ENCODE data around the gene PRSS57. TPM values are rescaled to one million over a fixed set of nuclear protein-coding genes. Genes with fewer than 3 reads are reported as not detected.

Gene PRSS57
- total RNA-seq, 1 donor from 2014 or later = not detected

DNA sequence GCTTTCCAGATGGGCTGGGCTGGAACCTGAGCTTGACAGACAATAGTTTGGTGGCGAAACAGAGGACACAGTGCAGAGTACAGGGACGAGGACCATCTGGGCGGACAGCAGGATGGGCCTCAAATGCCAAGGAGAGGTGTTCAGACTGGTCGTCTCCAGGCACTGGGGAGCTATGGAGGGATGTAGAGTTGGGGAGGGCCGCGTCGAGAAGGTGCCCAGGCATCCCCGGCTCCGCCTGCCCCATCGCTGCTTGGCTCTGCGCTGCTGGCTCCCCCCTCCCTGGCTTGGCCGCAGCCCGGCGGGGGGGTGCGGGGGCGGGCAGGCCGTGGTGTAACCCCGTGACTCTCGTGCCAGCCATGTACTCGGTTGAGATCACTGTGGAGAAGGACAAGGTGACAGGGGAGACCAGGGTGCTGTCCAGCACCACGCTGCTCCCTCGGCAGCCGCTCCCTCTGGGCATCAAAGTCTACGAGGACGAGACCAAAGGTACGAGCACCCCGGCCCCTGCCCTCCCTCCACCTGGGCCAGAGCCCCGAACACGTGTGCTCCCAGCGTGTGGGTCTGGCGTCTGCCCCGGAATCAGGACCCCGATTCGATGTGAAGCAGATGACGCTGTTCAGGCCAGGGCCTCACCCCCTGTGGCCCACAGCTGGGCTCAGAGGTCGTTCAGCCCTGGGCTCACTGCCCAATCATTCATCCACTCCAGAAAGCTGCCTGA, 44.9 kb upstream of the PRSS57 start:
- Histone ChIP-seq H3K27me3 (ENCODE audit: low read depth) (no peaks in the 10 kb centered on the region), H3K9me3 (no peaks in the 10 kb centered on the region), H3K4me3 (no peak overlapping the region), H3K36me3 (peaks cover 13% of the 10 kb centered on the region), H3K4me1 (no peaks in the 10 kb centered on the region), H3K27ac (no peak overlapping the region)
- DNase-seq (no peak), ATAC-seq (no peak)
- TF ChIP-seq, protein P1, sequence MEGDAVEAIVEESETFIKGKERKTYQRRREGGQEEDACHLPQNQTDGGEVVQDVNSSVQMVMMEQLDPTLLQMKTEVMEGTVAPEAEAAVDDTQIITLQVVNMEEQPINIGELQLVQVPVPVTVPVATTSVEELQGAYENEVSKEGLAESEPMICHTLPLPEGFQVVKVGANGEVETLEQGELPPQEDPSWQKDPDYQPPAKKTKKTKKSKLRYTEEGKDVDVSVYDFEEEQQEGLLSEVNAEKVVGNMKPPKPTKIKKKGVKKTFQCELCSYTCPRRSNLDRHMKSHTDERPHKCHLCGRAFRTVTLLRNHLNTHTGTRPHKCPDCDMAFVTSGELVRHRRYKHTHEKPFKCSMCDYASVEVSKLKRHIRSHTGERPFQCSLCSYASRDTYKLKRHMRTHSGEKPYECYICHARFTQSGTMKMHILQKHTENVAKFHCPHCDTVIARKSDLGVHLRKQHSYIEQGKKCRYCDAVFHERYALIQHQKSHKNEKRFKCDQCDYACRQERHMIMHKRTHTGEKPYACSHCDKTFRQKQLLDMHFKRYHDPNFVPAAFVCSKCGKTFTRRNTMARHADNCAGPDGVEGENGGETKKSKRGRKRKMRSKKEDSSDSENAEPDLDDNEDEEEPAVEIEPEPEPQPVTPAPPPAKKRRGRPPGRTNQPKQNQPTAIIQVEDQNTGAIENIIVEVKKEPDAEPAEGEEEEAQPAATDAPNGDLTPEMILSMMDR (IDR thresholded peaks at IDR 0.05) = no peak
- intact Hi-C loops (cut with DNase I) = no loop called here

DNA sequence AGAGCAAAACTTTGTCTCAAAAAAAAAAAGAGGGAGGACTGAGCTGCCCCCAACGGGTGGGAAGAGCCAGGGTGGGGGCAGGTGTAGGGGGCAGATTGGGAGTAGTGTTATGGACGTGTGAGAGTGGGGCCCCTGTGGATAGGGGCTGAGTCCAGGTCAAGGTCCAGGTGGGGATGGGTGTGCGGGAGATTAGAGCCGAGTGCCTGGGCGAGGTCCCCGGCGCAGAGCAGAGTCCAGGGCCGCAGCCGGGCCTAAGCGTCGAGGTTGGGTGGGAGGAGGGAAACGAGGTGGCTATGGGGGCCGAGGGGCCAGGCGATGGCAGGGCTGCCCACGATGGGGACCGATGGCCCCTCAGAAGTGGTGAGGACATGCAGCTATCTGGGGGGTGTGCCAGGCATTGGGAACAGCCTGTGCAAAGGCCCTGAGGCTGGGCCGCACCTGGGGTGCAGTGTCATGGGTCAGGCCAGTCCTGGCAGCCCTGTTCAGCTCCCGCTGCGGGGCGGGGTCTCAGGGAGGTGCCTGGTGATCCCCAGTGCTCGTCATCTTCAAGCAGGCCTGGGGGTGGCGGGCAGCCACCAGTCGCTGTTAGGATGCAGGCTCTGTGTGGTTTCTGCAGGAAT, 43.4 kb upstream of the PRSS57 start:
- Histone ChIP-seq H3K27me3 (ENCODE audit: low read depth) (no peaks in the 10 kb centered on the region), H3K36me3 (peaks cover 13% of the 10 kb centered on the region), H3K4me3 (no peak overlapping the region), H3K9me3 (no peaks in the 10 kb centered on the region), H3K4me1 (no peaks in the 10 kb centered on the region), H3K27ac (no peak overlapping the region)
- intact Hi-C loops (cut with DNase I) = no loop called here
- ATAC-seq (no peak), DNase-seq (no peak)
- TF ChIP-seq, protein P1 (IDR thresholded peaks at IDR 0.05) = no peak

DNA sequence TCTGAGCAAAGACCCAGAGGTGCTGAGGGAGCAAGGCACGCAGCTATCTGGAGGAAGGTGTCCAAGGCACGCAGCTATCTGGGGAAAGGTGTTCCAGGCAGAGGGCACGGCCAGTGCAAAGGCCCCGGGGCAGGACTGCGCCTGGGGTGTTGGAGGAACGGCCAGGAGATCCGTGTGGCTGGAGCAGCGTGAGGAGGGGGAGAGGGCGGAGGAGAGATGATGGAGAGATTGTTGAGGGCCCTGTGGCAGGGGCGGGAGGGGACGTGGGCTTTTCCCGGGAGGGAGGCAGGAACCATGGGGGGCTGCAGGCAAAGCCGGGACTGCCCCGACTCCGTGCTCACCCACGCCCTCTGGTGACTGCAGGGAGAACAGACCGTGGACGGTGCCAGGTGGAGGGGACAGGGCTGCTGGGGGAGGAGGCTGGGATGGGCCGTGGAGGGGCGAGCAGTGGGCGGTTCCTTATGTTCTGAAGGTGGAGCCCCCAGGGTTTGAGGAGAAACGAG, 42.4 kb upstream of the PRSS57 start:
- no peak overlapping the region for H3K4me3 ChIP-seq
- ATAC-seq (peak; percentile 64 to 74), DNase-seq (peak; percentile 67)
- peaks cover 13% of the 10 kb centered on the region for H3K36me3 ChIP-seq
- H3K4me1 ChIP-seq = no peaks in the 10 kb centered on the region
- intact Hi-C loops (cut with DNase I) = no loop called here
- H3K9me3 ChIP-seq = no peaks in the 10 kb centered on the region
- H3K27ac ChIP-seq = no peak overlapping the region
- TF ChIP-seq, protein P1 (IDR thresholded peaks at IDR 0.05) = peak; percentile 56
- H3K27me3 ChIP-seq (ENCODE audit: low read depth) = no peaks in the 10 kb centered on the region

DNA sequence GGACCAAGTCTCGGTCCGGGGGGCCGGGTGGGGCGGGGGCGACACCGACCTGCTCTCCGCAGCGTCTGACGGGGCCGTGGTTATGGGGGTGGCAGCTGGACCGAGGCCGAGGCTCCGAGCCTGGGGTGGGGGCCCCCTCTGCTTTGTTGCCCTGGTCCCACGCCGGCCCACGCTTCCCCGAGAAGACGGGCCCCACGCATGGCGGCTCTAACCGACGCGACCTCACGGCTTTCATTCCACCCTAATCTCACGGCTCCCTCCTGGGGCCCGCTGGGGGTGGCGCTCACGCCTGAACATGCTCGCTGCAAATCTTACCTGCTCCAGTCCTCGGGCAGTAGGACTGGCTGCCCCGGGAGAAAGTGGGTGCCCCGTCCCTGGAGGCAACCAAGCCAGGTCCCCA, 40.9 kb upstream of the PRSS57 start:
- ATAC-seq = no peak
- DNase-seq = no peak
- H3K36me3 ChIP-seq = peaks cover 13% of the 10 kb centered on the region
- H3K9me3 ChIP-seq = no peaks in the 10 kb centered on the region
- intact Hi-C loops (cut with DNase I) = no loop called here
- no peaks in the 10 kb centered on the region for H3K27me3 ChIP-seq (ENCODE audit: low read depth)
- no peak overlapping the region for H3K27ac ChIP-seq
- TF ChIP-seq, protein P1 (IDR thresholded peaks at IDR 0.05) = no peak
- H3K4me3 ChIP-seq = no peak overlapping the region
- no peaks in the 10 kb centered on the region for H3K4me1 ChIP-seq

DNA sequence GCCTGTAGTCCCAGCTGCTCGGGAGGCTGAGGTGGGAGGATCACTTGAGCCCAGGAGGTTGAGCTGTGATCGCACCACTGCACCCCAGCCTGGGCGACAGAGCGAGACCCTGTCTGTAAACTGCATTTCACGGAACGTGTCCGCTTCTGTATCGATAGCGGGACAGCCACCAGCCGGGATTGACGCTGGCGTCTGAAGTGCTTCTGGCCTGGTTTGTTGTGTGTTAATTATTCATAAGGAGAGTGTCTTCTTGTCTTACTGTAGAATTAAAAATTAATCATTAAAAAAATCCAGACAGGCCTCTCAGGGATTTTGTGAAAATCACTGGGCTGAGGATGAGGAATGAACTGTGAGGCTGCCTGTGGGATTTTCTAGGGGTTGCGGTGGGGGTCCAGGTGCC, 39.5 kb upstream of the PRSS57 start:
- no peak overlapping the region for H3K4me3 ChIP-seq
- intact Hi-C loops (cut with DNase I) = loop anchor here (5.0 kb wide), 1 partner anchor 67 kb away; no protein-coding TSS in a partner anchor
- no peak overlapping the region for H3K27ac ChIP-seq

More for the DNA sequence above, 39.5 kb upstream of the PRSS57 start:
- Histone ChIP-seq H3K9me3 (no peaks in the 10 kb centered on the region), H3K36me3 (peaks cover 6% of the 10 kb centered on the region), H3K27me3 (ENCODE audit: low read depth) (no peaks in the 10 kb centered on the region), H3K4me1 (peaks cover 2% of the 10 kb centered on the region)
- DNase-seq (no peak), ATAC-seq (no peak)
- TF ChIP-seq, protein P1 (IDR thresholded peaks at IDR 0.05) = no peak
